GM12878 (cell line): ENCODE measurements around the gene RHOB. TPM values are rescaled to one million over a fixed set of nuclear protein-coding genes. Genes with fewer than 3 reads are reported as not detected.

Experiments used
- ATAC-seq: fragments of 200-7000 bp; cut with Tn5 transposase; 3 replicates; pipeline ENCODE4 v1.9.1; 2020; ENCODE audit warnings: mild to moderate bottlenecking, moderate library complexity
- BruUV-seq: library from RNA; stranded (reverse); fragments of 400-500 nt; replicated peaks from 2 replicates; lab custom pipeline; 2021; lab: Mats Ljungman, UMichigan
- CTCF ChIA-PET: fragments of 300-600 bp; sonication (Branson Sonifier 250); formaldehyde crosslinking; extraction: SDS; loops from one replicate; lab custom pipeline; 2021; ENCODE audit warnings: inconsistent platforms; lab: Yijun Ruan, JAX
- POLR2A ChIA-PET: fragments of 350-600 bp; formaldehyde crosslinking; extraction: SDS; loops from one replicate; lab custom pipeline; 2021; ENCODE audit warnings: inconsistent platforms; lab: Charles Lee
- RAD21 ChIA-PET: fragments of 300-600 bp; sonication (Branson Sonifier 250); formaldehyde crosslinking; loops from one replicate; lab custom pipeline; 2023; ENCODE audit warnings: antibody characterized with exemption; ENCODE audit not compliant: unreplicated experiment; lab: Charles Lee
- SMC1A ChIA-PET: fragments of 300-600 bp; sonication (Branson Sonifier 250); formaldehyde crosslinking; loops from one replicate; lab custom pipeline; 2023; ENCODE audit not compliant: unreplicated experiment, uncharacterized antibody; lab: Charles Lee
- DNase-seq: peaks from one replicate; pipeline ENCODE4 v3.0.0-alpha.2; 2011; ENCODE audit warnings: low read depth, low spot score
- FAIRE-seq: peaks from 3 replicates; lab custom pipeline; 2011; peaks lifted over from hg19 to GRCh38; lab: Jason Lieb, UNC
- H2AFZ ChIP-seq: 2 replicates; pipeline ENCODE4 v1.6.0; 2011; ENCODE audit warnings: low read depth, low read length, control low read depth; ENCODE audit not compliant: control insufficient read depth
- H3K27ac ChIP-seq: 2 replicates; pipeline ENCODE4 v1.5.1; 2011; ENCODE audit warnings: control low read depth; ENCODE audit not compliant: control insufficient read depth, insufficient read depth
- H3K27me3 ChIP-seq, 2 experiments: replicated peaks in 1 of 2; 2 replicates each; pipeline versions ENCODE4 v1.6.0 to v1.6.1; 2011; ENCODE audit warnings: low read length in 1 of 2; ENCODE audit not compliant: control insufficient read depth in 2 of 2, insufficient read depth in 2 of 2
- H3K36me3 ChIP-seq, 2 experiments: 2 replicates each; pipeline ENCODE4 v1.5.1; 2011; ENCODE audit warnings: low read length in 1 of 2; ENCODE audit not compliant: control insufficient read depth in 2 of 2, insufficient read depth in 2 of 2
- H3K4me1 ChIP-seq: 2 replicates; pipeline ENCODE4 v1.6.1; 2011; ENCODE audit warnings: mild to moderate bottlenecking, low read length, moderate library complexity, mixed read lengths; ENCODE audit not compliant: control insufficient read depth, insufficient read depth
- H3K4me2 ChIP-seq: 2 replicates; pipeline ENCODE4 v1.6.0; 2011; ENCODE audit warnings: control low read depth; ENCODE audit not compliant: control insufficient read depth, insufficient read depth
- H3K4me3 ChIP-seq: fragments of 200-600 bp; sonication (generic); 2 replicates; pipeline ENCODE4 v1.5.1; 2016
- H3K79me2 ChIP-seq: 2 replicates; pipeline ENCODE4 v1.6.0; 2011; ENCODE audit warnings: low read length; ENCODE audit not compliant: control insufficient read depth, insufficient read depth
- H3K9ac ChIP-seq: 2 replicates; pipeline ENCODE4 v1.8.0; 2011; ENCODE audit warnings: low read length, control low read depth, mixed read lengths; ENCODE audit not compliant: control insufficient read depth, insufficient read depth
- H3K9me3 ChIP-seq: replicated peaks from 3 replicates; pipeline ENCODE4 v1.5.1; 2011; ENCODE audit warnings: mild to moderate bottlenecking, low read length; ENCODE audit not compliant: control insufficient read depth, insufficient read depth
- H4K20me1 ChIP-seq: 2 replicates; pipeline ENCODE4 v1.6.0; 2011; ENCODE audit not compliant: control insufficient read depth, insufficient read depth
- CREB1 ChIP-seq: IDR thresholded peaks from 2 replicates; pipeline ENCODE4 v1.6.1; 2012; ENCODE audit warnings: low read depth, mild to moderate bottlenecking, inconsistent platforms
- EED ChIP-seq: sonication (generic); IDR thresholded peaks from 2 replicates; pipeline ENCODE4 v1.6.1; 2016; ENCODE audit warnings: antibody characterized with exemption, low read depth
- EP300 ChIP-seq, 2 experiments: fragments of 150-350 bp in 1 of 2; IDR thresholded peaks; 2 replicates each; pipeline ENCODE4 v1.6.1; 2011 to 2012; ENCODE audit warnings: low read depth in 2 of 2, low read length in 2 of 2, borderline replicate concordance in 1 of 2, improper control_type of control experiment in 1 of 2, inconsistent platforms in 1 of 2; ENCODE audit not compliant: control insufficient read depth in 1 of 2
- GABPA ChIP-seq: IDR thresholded peaks from 2 replicates; pipeline ENCODE4 v1.6.1; 2014; ENCODE audit warnings: antibody characterized with exemption, low read depth, mild to moderate bottlenecking, inconsistent platforms
- HDGF ChIP-seq: fragments of 450-650 bp; IDR thresholded peaks from 2 replicates; pipeline ENCODE4 v1.6.1; 2016; ENCODE audit warnings: antibody characterized with exemption
- IKZF1 ChIP-seq: fragments of 450-650 bp; conservative IDR thresholded peaks from 2 replicates; pipeline ENCODE4 v1.6.1; 2017; ENCODE audit warnings: antibody characterized with exemption, mild to moderate bottlenecking
- IKZF2 ChIP-seq, 2 experiments: fragments of 450-650 bp; IDR thresholded peaks; 2 replicates each; pipeline ENCODE4 v1.6.1; 2017; ENCODE audit warnings: mild to moderate bottlenecking in 2 of 2, moderate library complexity in 2 of 2
- IRF5 ChIP-seq: fragments of 450-650 bp; IDR thresholded peaks from 2 replicates; pipeline ENCODE4 v1.6.1; 2017; ENCODE audit warnings: borderline replicate concordance
- MYB ChIP-seq: fragments of 150-350 bp; IDR thresholded peaks from 2 replicates; pipeline ENCODE4 v1.6.1; 2014; ENCODE audit warnings: mild to moderate bottlenecking, low read depth, low read length, borderline replicate concordance
- NRF1 ChIP-seq: conservative IDR thresholded peaks from 2 replicates; pipeline ENCODE4 v1.6.1; 2011; ENCODE audit warnings: mild to moderate bottlenecking, low read depth, low read length, improper control_type of control experiment
- RAD21 ChIP-seq: IDR thresholded peaks from 2 replicates; pipeline ENCODE4 v1.6.1; 2011; ENCODE audit warnings: mild to moderate bottlenecking, low read depth, low read length, moderate library complexity; ENCODE audit not compliant: insufficient read depth
- SREBF1 ChIP-seq: IDR thresholded peaks from 2 replicates; pipeline ENCODE4 v1.6.1; 2012; ENCODE audit warnings: mild to moderate bottlenecking, low read length
- SRF ChIP-seq, 2 experiments: IDR thresholded peaks; 2 replicates each; pipeline ENCODE4 v1.6.1; 2011; ENCODE audit warnings: low read depth in 2 of 2, low read length in 2 of 2, mild to moderate bottlenecking in 1 of 2, moderate library complexity in 1 of 2
- TARDBP ChIP-seq: IDR thresholded peaks from 2 replicates; pipeline ENCODE4 v1.6.1; 2016; ENCODE audit warnings: borderline replicate concordance
- TCF3 ChIP-seq: IDR thresholded peaks from 2 replicates; pipeline ENCODE4 v1.6.1; 2012; ENCODE audit warnings: low read depth, mild to moderate bottlenecking, low read length, borderline replicate concordance; ENCODE audit not compliant: insufficient read depth
- ZNF384 ChIP-seq: IDR thresholded peaks from 2 replicates; pipeline ENCODE4 v1.6.1; 2012; ENCODE audit warnings: low read depth, mild to moderate bottlenecking, low read length, improper control_type of control experiment, borderline replicate concordance
- ZNF622 ChIP-seq: fragments of 450-650 bp; IDR thresholded peaks from 2 replicates; pipeline ENCODE4 v1.6.1; 2017; ENCODE audit warnings: mild to moderate bottlenecking, inconsistent platforms
- WGBS: methylation state at CpG from one replicate; pipeline ENCODE4 v1.1.6; 2016; ENCODE audit warnings: low lambda C conversion rate; ENCODE audit not compliant: insufficient replicate concordance, insufficient coverage; ENCODE audit errors: missing lambda C conversion rate; 5-methylcytosine and 5-hydroxymethylcytosine counted together
- in situ Hi-C: fragments of 300-500 bp; cut with MboI; formaldehyde crosslinking; loops from 9 replicates; pipeline ENCODE4 v1.14.3; 2018; ENCODE audit warnings: mixed read lengths
- intact Hi-C: fragments of 100-400 bp; cut with micrococcal nuclease; formaldehyde crosslinking; loops from one replicate; pipeline ENCODE4 v1.14.2; 2022; ENCODE audit not compliant: unreplicated experiment
- polyA plus RNA-seq, 11 experiments: library from polyadenylated mRNA; depleted of rRNA in 4 of 11; unstranded in 6 of 11; stranded (reverse) in 5 of 11; fragments of >200 nt; fragmentation: Nextera tagmentation in 4 of 11; fragmentation: Illumina TruSeq in 1 of 11; extraction: Ambion mirVana in 4 of 11; extraction: Trizol in 1 of 11; gene quantifications; 1 replicate in 1 of 11; 2 replicates in 10 of 11; pipeline versions ENCODE4 v1.2.1 to v1.2.3, GENCODE V29; 2011 to 2016; ENCODE audit warnings: inconsistent platforms in 2 of 11, missing spikeins in 2 of 11, low read depth in 1 of 11
- total RNA-seq, 4 experiments: library from RNA; depleted of rRNA in 3 of 4; stranded (reverse); fragments of >200 nt in 3 of 4; fragmentation: Illumina TruSeq in 1 of 4; extraction: Trizol in 1 of 4; gene quantifications; 2 replicates each; pipeline versions ENCODE4 v1.2.1 to v1.2.3, GENCODE V29; 2013 to 2021
- TF ChIP-seq, protein P1 (sequence below): fragments of 450-650 bp; formaldehyde crosslinking; IDR thresholded peaks from 2 replicates; pipeline ENCODE4 v1.4.0; 2020; ENCODE audit warnings: mild to moderate bottlenecking, moderate library complexity
- TF ChIP-seq, protein P2 (sequence below): IDR thresholded peaks from 2 replicates; pipeline ENCODE4 v1.6.1; 2012; ENCODE audit warnings: low read depth, low read length, improper control_type of control experiment

The RHOB gene
- total and polyA plus RNA-seq, 10 of the 15 experiments (the other 5 are each of a cell fraction or from before 2014, with no cell fraction given), result 0.03 to 4.5 (median 1.2) TPM

DNA sequence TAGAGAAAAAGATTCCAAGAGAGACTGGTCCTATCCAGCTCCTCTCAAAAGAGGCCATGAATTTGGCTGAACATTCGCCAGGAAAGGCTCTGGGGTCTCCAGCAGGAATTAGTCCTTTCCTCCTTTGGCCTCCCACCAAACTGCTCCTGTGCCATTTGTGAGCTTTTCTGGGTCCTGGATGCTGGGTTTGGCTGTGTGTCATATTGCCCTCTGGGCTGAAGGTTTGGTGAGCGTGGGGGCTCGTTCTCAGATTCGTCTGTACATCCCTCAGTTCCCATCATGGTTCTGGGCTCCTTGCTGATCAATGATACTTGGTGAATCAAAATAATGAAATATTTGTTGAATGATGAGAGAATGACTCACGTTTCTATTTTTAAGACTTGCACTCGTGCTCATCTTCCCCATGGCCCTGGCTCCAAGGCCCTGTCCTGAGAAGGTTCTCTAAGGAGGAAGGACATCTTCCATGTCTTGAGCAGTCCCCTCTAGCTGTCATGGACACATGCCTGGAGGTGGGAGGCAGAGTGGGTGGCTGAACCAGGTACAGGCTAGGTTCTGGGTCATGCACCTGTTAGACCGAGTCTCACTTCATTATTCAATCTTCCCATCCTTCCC lies 47.8 kb upstream of the RHOB start:
- BruUV-seq, result no TSS peak
- Histone ChIP-seq H3K4me3 (no peak overlapping the region), H3K9ac (no peak overlapping the region), H3K4me2 (no peak overlapping the region), H4K20me1 (no peaks in the 10 kb centered on the region), H3K4me1 (no peaks in the 10 kb centered on the region), H3K36me3 (no peaks in the 10 kb centered on the region), H3K79me2 (no peaks in the 10 kb centered on the region), H2AFZ (no peak overlapping the region), H3K27me3 (peaks cover 0 to 1% of the 10 kb centered on the region in 2 experiments; a peak in 2 of 4 replicates), H3K27ac (no peak overlapping the region), H3K9me3 (no peaks in the 10 kb centered on the region)
- FAIRE-seq, result no peak
- intact Hi-C loops (no loop called here), in situ Hi-C loops (no loop called here)
- CTCF ChIA-PET, result interaction anchor here (0.6 to 1.3 kb wide), 3 partner anchors 15 to 768 kb away, joined by 3 read pairs; no protein-coding TSS in a partner anchor
- ATAC-seq, result no peak
- RAD21 ChIA-PET, result no interaction called here
- POLR2A ChIA-PET, result no interaction called here
- DNase-seq, result no peak
- TF ChIP-seq HDGF (no peak), ZNF622 (no peak), SREBF1 (no peak), CREB1 (no peak), NRF1 (no peak), ZNF384 (no peak), TARDBP (no peak), RAD21 (no peak), IKZF2 (IDR thresholded peaks at IDR 0.05) (no peak), IKZF1 (no peak), EED (no peak), IRF5 (no peak), EP300 (IDR thresholded peaks at IDR 0.05; ENCODE audit: borderline replicate concordance in 1 of 2, control insufficient read depth in 1 of 2, low read depth in 2 of 2, low read length in 2 of 2) (no peak), TCF3 (no peak), SRF (IDR thresholded peaks at IDR 0.05; ENCODE audit: low read depth in 2 of 2, low read length in 2 of 2) (no peak), MYB (no peak), GABPA (no peak)
- TF ChIP-seq, protein P1, sequence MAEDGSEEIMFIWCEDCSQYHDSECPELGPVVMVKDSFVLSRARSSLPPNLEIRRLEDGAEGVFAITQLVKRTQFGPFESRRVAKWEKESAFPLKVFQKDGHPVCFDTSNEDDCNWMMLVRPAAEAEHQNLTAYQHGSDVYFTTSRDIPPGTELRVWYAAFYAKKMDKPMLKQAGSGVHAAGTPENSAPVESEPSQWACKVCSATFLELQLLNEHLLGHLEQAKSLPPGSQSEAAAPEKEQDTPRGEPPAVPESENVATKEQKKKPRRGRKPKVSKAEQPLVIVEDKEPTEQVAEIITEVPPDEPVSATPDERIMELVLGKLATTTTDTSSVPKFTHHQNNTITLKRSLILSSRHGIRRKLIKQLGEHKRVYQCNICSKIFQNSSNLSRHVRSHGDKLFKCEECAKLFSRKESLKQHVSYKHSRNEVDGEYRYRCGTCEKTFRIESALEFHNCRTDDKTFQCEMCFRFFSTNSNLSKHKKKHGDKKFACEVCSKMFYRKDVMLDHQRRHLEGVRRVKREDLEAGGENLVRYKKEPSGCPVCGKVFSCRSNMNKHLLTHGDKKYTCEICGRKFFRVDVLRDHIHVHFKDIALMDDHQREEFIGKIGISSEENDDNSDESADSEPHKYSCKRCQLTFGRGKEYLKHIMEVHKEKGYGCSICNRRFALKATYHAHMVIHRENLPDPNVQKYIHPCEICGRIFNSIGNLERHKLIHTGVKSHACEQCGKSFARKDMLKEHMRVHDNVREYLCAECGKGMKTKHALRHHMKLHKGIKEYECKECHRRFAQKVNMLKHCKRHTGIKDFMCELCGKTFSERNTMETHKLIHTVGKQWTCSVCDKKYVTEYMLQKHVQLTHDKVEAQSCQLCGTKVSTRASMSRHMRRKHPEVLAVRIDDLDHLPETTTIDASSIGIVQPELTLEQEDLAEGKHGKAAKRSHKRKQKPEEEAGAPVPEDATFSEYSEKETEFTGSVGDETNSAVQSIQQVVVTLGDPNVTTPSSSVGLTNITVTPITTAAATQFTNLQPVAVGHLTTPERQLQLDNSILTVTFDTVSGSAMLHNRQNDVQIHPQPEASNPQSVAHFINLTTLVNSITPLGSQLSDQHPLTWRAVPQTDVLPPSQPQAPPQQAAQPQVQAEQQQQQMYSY (CRISPR knock-in tag), result no peak
- TF ChIP-seq, protein P2, sequence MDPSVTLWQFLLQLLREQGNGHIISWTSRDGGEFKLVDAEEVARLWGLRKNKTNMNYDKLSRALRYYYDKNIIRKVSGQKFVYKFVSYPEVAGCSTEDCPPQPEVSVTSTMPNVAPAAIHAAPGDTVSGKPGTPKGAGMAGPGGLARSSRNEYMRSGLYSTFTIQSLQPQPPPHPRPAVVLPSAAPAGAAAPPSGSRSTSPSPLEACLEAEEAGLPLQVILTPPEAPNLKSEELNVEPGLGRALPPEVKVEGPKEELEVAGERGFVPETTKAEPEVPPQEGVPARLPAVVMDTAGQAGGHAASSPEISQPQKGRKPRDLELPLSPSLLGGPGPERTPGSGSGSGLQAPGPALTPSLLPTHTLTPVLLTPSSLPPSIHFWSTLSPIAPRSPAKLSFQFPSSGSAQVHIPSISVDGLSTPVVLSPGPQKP, result no peak
- WGBS, result 36% methylated on average over 7 of the region's 7 CpGs
- SMC1A ChIA-PET, result interaction anchor here (1.4 kb wide), 1 partner anchor 18 kb away, joined by 3 read pairs; no protein-coding TSS in a partner anchor
